ENCODE results near the gene FGD6.

Gene FGD6

GRCh38 chr12:95185854-95186253 lies 31.4 kb downstream of the FGD6 start:
- no peak overlapping the region for H3K4me2 ChIP-seq (ENCODE audit: low read length)
- no peaks in the 10 kb centered on the region for H3K36me3 ChIP-seq (ENCODE audit: control insufficient read depth, insufficient read depth, low read length)
- no peaks in the 10 kb centered on the region for H3K9me3 ChIP-seq (ENCODE audit: control insufficient read depth, low read length)
- H3K9ac ChIP-seq: no peak overlapping the region
- no peaks in the 10 kb centered on the region for H3K27me3 ChIP-seq (ENCODE audit: control insufficient read depth, insufficient read depth, low read length)
- H3K27ac ChIP-seq: no peak overlapping the region
- no peak overlapping the region for H2AFZ ChIP-seq
- no peak overlapping the region for H3K4me3 ChIP-seq (ENCODE audit: low read depth, low read length)
- TF ChIP-seq, protein P1, sequence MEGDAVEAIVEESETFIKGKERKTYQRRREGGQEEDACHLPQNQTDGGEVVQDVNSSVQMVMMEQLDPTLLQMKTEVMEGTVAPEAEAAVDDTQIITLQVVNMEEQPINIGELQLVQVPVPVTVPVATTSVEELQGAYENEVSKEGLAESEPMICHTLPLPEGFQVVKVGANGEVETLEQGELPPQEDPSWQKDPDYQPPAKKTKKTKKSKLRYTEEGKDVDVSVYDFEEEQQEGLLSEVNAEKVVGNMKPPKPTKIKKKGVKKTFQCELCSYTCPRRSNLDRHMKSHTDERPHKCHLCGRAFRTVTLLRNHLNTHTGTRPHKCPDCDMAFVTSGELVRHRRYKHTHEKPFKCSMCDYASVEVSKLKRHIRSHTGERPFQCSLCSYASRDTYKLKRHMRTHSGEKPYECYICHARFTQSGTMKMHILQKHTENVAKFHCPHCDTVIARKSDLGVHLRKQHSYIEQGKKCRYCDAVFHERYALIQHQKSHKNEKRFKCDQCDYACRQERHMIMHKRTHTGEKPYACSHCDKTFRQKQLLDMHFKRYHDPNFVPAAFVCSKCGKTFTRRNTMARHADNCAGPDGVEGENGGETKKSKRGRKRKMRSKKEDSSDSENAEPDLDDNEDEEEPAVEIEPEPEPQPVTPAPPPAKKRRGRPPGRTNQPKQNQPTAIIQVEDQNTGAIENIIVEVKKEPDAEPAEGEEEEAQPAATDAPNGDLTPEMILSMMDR (IDR thresholded peaks at IDR 0.05): no peak
- peaks cover 9% of the 10 kb centered on the region for H3K4me1 ChIP-seq
- no peaks in the 10 kb centered on the region for H3K79me2 ChIP-seq

DNA sequence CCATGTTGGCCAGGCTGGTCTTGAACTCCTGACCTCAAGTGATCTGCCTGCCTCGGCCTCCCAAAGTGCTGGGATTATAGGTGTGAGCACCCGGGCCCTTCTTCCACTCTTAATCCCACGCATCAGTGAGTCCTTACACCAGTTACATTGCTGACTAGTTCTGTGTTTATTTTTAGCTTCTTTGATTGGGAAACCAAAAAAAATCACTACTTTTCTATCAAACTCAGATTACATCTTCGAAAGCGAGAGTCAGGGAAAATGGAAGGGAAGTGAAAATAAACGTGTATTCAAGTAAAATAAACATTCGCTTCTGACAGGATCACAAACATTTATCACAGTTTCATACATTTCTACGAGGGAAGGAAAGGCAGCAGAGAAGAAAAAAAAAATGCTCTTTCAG lies 32.2 kb downstream of the FGD6 start:
- no peak overlapping the region for H3K27ac ChIP-seq
- H3K9me3 ChIP-seq (ENCODE audit: control insufficient read depth, low read length): no peaks in the 10 kb centered on the region
- H3K36me3 ChIP-seq (ENCODE audit: control insufficient read depth, insufficient read depth, low read length): no peaks in the 10 kb centered on the region
- H2AFZ ChIP-seq: no peak overlapping the region
- H3K4me1 ChIP-seq: peaks cover 9% of the 10 kb centered on the region
- H3K4me3 ChIP-seq (ENCODE audit: low read depth, low read length): no peak overlapping the region
- H3K27me3 ChIP-seq (ENCODE audit: control insufficient read depth, insufficient read depth, low read length): no peaks in the 10 kb centered on the region
- no peaks in the 10 kb centered on the region for H3K79me2 ChIP-seq
- TF ChIP-seq, protein P1 (IDR thresholded peaks at IDR 0.05): no peak
- no peak overlapping the region for H3K4me2 ChIP-seq (ENCODE audit: low read length)
- H3K9ac ChIP-seq: no peak overlapping the region

DNA sequence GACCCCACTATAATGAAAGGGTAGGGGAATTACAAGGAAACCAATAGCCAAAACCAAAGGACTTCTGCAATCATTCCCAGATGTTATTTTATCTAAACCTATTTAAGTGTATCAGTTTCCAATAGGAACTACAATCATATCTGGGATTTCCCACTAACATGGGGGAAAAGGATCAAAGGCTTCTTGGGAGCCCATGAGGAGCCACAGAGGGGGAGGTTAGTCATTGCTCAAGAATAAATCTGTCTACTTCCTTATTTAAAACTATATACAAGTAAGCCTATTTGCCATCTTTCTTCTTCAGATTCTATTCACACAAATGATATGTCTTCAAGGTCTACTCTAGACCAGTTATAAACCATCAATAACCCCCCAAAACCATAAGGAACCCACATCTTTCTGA lies 33.1 kb downstream of the FGD6 start:
- H3K4me1 ChIP-seq: peaks cover 9% of the 10 kb centered on the region
- H3K4me2 ChIP-seq (ENCODE audit: low read length): no peak overlapping the region
- no peak overlapping the region for H2AFZ ChIP-seq
- H3K9me3 ChIP-seq (ENCODE audit: control insufficient read depth, low read length): no peaks in the 10 kb centered on the region
- H3K27me3 ChIP-seq (ENCODE audit: control insufficient read depth, insufficient read depth, low read length): no peaks in the 10 kb centered on the region
- TF ChIP-seq, protein P1 (IDR thresholded peaks at IDR 0.05): no peak
- no peak overlapping the region for H3K27ac ChIP-seq
- no peak overlapping the region for H3K4me3 ChIP-seq (ENCODE audit: low read depth, low read length)
- H3K36me3 ChIP-seq (ENCODE audit: control insufficient read depth, insufficient read depth, low read length): no peaks in the 10 kb centered on the region
- H3K79me2 ChIP-seq: no peaks in the 10 kb centered on the region
- no peak overlapping the region for H3K9ac ChIP-seq

- Histone ChIP-seq H3K27ac (no peak overlapping the region), H3K79me2 (no peaks in the 10 kb centered on the region), H3K27me3 (ENCODE audit: control insufficient read depth, insufficient read depth, low read length) (no peaks in the 10 kb centered on the region)
Measured at GRCh38 chr12:95182868-95183415, 34.3 kb downstream of the FGD6 start.

DNA sequence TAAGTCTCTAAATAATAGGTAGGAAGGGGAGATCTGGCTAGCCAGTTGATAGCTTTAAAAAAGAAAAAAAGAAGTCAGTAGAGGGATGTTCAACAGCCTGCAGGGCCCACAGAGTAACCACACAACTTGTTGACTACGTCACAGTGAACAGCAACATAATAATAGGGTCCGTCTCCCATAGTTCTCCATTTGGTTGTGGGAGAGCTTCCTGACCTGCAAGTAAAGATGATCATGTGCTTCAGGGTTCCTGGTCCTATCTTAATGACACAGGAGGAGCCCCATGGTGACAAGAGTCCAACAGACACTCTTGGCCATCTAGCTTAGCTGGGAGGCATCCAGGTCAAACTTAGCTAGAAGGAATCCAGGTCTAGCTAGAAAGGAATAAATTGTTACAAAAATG lies 36.2 kb downstream of the FGD6 start:
- Histone ChIP-seq H3K4me3 (ENCODE audit: low read depth, low read length) (no peak overlapping the region), H3K79me2 (no peaks in the 10 kb centered on the region), H3K4me2 (ENCODE audit: low read length) (no peak overlapping the region), H3K4me1 (no peaks in the 10 kb centered on the region), H3K9me3 (ENCODE audit: control insufficient read depth, low read length) (no peaks in the 10 kb centered on the region), H3K27ac (no peak overlapping the region), H2AFZ (no peak overlapping the region), H3K36me3 (ENCODE audit: control insufficient read depth, insufficient read depth, low read length) (no peaks in the 10 kb centered on the region), H3K27me3 (ENCODE audit: control insufficient read depth, insufficient read depth, low read length) (no peaks in the 10 kb centered on the region), H3K9ac (no peak overlapping the region)
- TF ChIP-seq, protein P1 (IDR thresholded peaks at IDR 0.05): no peak

More at GRCh38 chr12:95182868-95183415, 34.3 kb downstream of the FGD6 start:
- Histone ChIP-seq H2AFZ (no peak overlapping the region), H3K4me2 (ENCODE audit: low read length) (no peak overlapping the region), H3K4me1 (peaks cover 4% of the 10 kb centered on the region), H3K36me3 (ENCODE audit: control insufficient read depth, insufficient read depth, low read length) (no peaks in the 10 kb centered on the region), H3K9ac (no peak overlapping the region), H3K9me3 (ENCODE audit: control insufficient read depth, low read length) (no peaks in the 10 kb centered on the region), H3K4me3 (ENCODE audit: low read depth, low read length) (no peak overlapping the region)
- TF ChIP-seq, protein P1 (IDR thresholded peaks at IDR 0.05): no peak

All from parathyroid adenoma (tissue), 2 donors.